ENCODE measurements around the gene TPH1.
"Not testable (repeated sequence)": the region's sequence is repeated elsewhere in the genome, so short reads cannot be mapped to it uniquely, and the experiment has no call there.

The TPH1 gene

GRCh38 chr11:18019650-18020049 is 26.4 kb downstream of the TPH1 start:
- no peak for DNase-seq (ENCODE audit: low read depth)

GRCh38 chr11:18016789-18017188 is 29.3 kb downstream of the TPH1 start:
- DNase-seq (ENCODE audit: low read depth) = no peak

- no peak for DNase-seq (ENCODE audit: low read depth)
Observed at GRCh38 chr11:18014876-18015275, 31.2 kb downstream of the TPH1 start.

GRCh38 chr11:18013790-18014507 is 32.1 kb downstream of the TPH1 start:
- no peak for DNase-seq (ENCODE audit: low read depth)

- DNase-seq (ENCODE audit: low read depth) = peak; percentile 86
Observed at GRCh38 chr11:18012906-18013781, 32.9 kb downstream of the TPH1 start, which contains the start of gene SERGEF. Gene SERGEF (minus strand): TSS chr11:18013047. CDS start chr11:18013010, 37 bp downstream.

GRCh38 chr11:18012122-18012905 is 33.8 kb downstream of the TPH1 start:
- DNase-seq (ENCODE audit: low read depth) = peak; percentile 11

- no peak for DNase-seq (ENCODE audit: low read depth)
Observed at GRCh38 chr11:18011633-18012032, 34.4 kb downstream of the TPH1 start.

- no peak for DNase-seq (ENCODE audit: low read depth)
Observed at GRCh38 chr11:18010977-18011586, 35.0 kb downstream of the TPH1 start.

GRCh38 chr11:18010121-18010670 is 35.9 kb downstream of the TPH1 start:
- no peak for DNase-seq (ENCODE audit: low read depth)

- DNase-seq (ENCODE audit: low read depth) = no peak
Observed at GRCh38 chr11:18005376-18006129, 40.5 kb downstream of the TPH1 start.

GRCh38 chr11:18001191-18001590 is 44.9 kb downstream of the TPH1 start:
- DNase-seq (ENCODE audit: low read depth) = no peak

GRCh38 chr11:18000760-18001159 is 45.3 kb downstream of the TPH1 start:
- no peak for DNase-seq (ENCODE audit: low read depth)

- DNase-seq (ENCODE audit: low read depth) = not testable (repeated sequence)
Observed at GRCh38 chr11:18000128-18000527, 45.9 kb downstream of the TPH1 start.

Measured in T follicular helper cell (primary cell).